Activated naive CD8-positive, alpha-beta T cell (primary cell): ENCODE results near the gene C20orf204.

ENCODE experiments used
- H3K27ac Mint-ChIP-seq: one replicate; pipeline ENCODE4 v1.8.0; 2021; ENCODE audit warnings: mixed read lengths
- H3K27me3 Mint-ChIP-seq: one replicate; pipeline ENCODE4 v1.8.0; 2021; ENCODE audit warnings: mixed read lengths
- H3K36me3 Mint-ChIP-seq: one replicate; pipeline ENCODE4 v1.8.0; 2021; ENCODE audit warnings: mixed read lengths
- H3K4me1 Mint-ChIP-seq: one replicate; pipeline ENCODE4 v1.8.0; 2021; ENCODE audit warnings: low read depth, mixed read lengths
- H3K4me3 Mint-ChIP-seq: one replicate; pipeline ENCODE4 v1.8.0; 2021; ENCODE audit warnings: mild to moderate bottlenecking, mixed read lengths
- H3K9me3 Mint-ChIP-seq: one replicate; pipeline ENCODE4 v1.8.0; 2021; ENCODE audit warnings: low read depth, mixed read lengths

Gene C20orf204

DNA sequence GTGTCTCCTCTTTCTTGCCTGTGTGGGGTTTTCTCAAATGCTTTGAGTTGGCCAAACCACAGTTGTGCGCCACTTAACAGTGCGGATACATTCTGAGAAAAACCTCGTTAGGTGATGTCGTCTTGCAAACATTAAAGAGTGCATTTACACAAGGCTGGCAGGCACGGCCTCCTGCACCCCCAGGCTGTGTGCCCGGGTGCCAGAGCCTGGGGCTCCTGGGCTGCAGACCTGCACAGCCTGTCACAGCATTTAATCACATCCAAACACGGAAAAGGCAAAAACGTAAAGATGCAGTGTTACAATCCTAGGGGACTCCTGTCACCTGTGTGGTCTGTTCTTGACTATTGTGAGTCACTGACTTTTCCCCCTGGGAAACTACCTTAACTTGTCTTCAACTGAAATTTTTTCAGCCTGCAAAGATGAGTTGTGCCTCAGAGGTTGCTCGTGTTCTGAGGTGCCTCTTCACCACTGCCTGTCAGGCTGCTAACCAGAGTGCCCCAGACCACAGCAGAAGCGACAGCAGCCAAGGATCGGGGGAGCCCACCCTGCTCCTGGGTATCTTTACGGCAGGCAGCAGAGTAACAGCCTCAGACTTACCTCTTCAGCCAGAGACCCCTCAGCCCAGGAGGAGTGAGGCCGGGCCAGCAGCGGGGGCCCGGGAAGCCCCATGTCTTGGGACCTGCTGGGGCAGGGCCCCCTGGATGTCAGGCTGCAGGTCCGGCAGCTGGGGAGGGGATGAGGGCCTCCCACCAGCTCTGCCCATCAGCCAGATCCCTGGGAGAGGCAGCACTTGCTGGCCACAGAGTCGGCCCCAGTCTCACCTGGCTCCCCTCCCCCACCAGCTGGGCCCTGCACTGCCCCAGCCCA is 683 bp upstream of the C20orf204 start:
- Mint-ChIP-seq H3K4me1 (peaks cover 31% of the 10 kb centered on the region), H3K36me3 (peaks cover 2% of the 10 kb centered on the region), H3K9me3 (no peaks in the 10 kb centered on the region)

DNA sequence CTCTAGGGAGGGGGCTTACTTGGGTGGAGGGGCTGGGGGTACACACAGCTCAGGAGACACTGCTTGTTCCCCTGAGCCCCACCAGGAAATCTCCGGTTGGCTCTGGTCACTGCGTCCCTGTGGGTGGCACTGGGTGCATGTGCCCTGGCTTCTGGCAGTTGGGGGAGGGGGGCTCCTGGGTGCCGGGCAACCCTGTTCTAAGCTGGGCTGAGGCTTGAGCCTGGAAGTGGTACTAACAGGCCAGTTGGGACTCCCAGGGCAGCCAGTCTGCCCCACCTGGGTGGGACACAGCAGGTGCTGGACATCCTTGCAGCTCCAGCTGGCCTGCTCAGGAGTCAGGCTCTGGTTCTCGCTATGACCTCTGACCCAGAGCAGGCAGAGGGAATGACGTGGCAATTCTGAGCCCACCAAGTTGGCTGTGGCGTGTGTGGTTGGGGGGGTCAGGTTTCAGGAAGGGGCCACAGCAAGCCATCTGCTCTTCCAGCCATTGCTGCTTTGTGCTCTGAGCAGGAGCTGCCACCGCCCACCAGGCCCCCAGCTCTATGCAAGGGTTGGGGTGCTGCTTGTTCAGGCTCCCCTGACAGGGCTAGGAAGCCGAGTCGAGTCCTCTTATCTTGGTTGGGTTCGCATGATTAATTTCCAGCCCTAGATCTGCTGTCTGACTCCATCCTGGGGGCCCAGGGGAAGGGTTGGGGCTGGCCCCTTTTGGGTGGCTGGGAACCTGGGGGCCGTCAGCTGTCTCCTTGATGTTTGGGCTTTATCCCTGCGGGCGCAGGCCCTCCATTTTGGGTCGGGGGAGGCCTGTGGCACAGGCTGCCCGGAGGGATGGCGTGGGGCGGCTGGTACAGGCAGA is 590 bp downstream of the C20orf204 start:
- Mint-ChIP-seq H3K4me3 (no peak overlapping the region), H3K27me3 (no peaks in the 10 kb centered on the region), H3K9me3 (no peaks in the 10 kb centered on the region), H3K27ac (peak overlapping the region; percentile 34), H3K36me3 (peaks cover 2% of the 10 kb centered on the region), H3K4me1 (peaks cover 37% of the 10 kb centered on the region)

More for the DNA sequence above, 683 bp upstream of the C20orf204 start:
- peak overlapping the region; percentile 92 for H3K27ac Mint-ChIP-seq
- peak overlapping the region; percentile 74 for H3K4me3 Mint-ChIP-seq
- no peaks in the 10 kb centered on the region for H3K27me3 Mint-ChIP-seq

DNA sequence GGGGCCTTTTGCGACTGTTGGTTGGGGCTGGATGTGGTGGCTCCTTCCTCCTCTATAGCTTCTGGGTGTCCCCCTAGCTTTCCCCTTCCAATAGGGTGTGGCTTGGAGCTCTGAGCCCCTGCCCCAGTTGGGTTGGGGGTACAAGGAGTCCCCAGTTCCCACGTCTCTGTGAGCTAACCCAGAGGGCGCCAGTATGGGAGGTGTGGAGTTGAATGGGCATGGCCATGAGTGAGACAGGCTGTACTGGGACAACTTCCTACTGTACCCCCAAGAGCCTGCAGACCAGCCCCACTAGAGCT is 1.2 kb downstream of the C20orf204 start:
- H3K27me3 Mint-ChIP-seq: no peaks in the 10 kb centered on the region
- H3K36me3 Mint-ChIP-seq: peaks cover 2% of the 10 kb centered on the region
- no peaks in the 10 kb centered on the region for H3K9me3 Mint-ChIP-seq
- no peak overlapping the region for H3K27ac Mint-ChIP-seq
- H3K4me3 Mint-ChIP-seq: no peak overlapping the region
- H3K4me1 Mint-ChIP-seq: peaks cover 38% of the 10 kb centered on the region

DNA sequence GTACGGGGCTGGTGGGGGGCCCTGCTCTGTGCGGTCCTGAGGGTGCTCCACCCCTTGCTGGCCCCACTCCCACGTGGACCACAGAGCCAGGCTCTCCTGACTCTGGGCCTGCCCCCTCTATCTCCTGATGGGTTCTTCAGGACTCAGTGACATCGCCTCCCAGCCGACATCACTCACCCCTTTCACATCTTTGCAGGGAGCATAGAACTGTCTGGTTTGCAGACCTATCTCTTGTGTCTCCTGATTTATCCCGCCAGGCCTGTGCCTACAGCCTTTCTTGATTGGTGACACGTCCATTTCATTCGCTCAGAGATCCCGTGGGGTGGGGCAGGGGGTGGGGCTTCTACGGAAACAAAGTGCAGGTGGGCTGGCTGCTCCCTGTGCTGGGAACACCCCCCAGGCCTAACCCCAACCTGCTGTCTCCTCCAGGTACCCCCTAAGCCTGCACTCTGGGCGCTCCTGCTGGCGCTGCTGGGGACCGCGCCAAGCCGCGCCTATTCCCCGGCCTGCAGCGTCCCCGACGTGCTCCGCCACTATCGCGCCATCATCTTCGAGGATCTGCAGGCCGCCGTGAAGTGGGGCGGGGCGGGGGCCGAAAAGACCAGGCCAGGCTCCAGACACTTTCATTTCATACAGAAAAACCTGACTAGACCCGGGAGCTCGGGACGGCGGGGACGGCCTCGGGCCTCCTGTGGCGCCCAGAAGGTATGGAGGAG is 1.7 kb downstream of the C20orf204 start:
- Mint-ChIP-seq H3K4me1 (peaks cover 38% of the 10 kb centered on the region), H3K27me3 (no peaks in the 10 kb centered on the region), H3K36me3 (peaks cover 2% of the 10 kb centered on the region), H3K27ac (peak overlapping the region; percentile 75), H3K9me3 (no peaks in the 10 kb centered on the region), H3K4me3 (peak overlapping the region; percentile 71)

DNA sequence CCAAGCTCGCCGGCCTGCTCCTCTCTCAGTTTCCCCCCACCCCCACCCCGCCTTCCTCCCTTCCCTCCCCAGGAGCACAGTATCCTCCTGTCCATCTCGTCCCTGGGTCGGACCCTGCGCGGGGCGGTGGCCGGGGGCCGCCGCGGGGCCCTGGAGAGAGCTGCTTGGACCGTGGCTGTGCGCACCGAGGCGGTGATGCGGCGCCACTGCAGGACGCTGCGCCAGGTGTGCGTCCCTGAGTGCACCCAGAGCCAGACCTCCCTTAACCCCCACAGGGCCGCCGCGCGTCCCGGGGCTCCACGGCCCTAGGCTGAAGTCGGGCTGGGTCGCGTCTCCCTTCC is 2.2 kb downstream of the C20orf204 start:
- H3K36me3 Mint-ChIP-seq: peaks cover 2% of the 10 kb centered on the region
- peaks cover 38% of the 10 kb centered on the region for H3K4me1 Mint-ChIP-seq
- no peaks in the 10 kb centered on the region for H3K27me3 Mint-ChIP-seq
- H3K27ac Mint-ChIP-seq: no peak overlapping the region
- no peaks in the 10 kb centered on the region for H3K9me3 Mint-ChIP-seq
- H3K4me3 Mint-ChIP-seq: no peak overlapping the region

DNA sequence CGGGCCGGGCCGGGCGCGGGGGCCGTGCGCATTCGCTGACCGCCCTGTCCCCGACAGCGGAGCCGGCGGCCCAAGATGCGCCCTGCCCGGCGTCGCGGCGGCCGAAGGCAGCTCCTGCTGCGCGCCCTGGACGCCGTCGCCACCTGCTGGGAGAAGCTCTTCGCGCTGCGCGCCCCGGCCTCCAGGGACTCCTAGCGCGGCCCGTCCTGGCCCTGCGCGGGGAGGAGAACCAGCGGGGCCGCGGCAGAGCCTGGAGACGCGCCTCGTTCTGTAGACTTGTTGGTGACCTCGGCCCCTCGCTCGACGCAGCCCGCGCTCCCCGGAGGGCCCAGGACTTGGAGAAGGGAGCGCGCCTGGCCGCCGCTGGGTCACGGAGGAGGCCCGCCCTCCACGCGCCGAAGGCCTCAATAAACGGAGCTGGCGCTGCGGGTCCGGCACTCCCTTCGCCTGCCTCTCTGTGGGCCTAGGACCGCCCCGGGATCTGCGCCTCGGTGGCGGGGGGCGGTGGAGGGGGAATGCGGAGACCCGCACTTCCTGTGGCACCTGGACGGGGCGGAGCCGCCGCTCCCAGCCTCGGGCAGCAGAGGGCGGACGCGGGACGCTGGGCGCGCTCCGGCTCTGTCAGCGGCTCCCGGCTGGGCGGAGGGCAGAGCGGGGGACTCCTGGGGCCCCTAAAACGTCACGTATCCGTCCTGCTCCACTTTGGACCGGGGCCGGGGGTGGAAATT is 2.7 kb downstream of the C20orf204 start:
- H3K9me3 Mint-ChIP-seq: no peaks in the 10 kb centered on the region
- peaks cover 2% of the 10 kb centered on the region for H3K36me3 Mint-ChIP-seq
- peak overlapping the region; percentile 32 for H3K4me3 Mint-ChIP-seq
- H3K27ac Mint-ChIP-seq: no peak overlapping the region
- peaks cover 40% of the 10 kb centered on the region for H3K4me1 Mint-ChIP-seq
- H3K27me3 Mint-ChIP-seq: no peaks in the 10 kb centered on the region

DNA sequence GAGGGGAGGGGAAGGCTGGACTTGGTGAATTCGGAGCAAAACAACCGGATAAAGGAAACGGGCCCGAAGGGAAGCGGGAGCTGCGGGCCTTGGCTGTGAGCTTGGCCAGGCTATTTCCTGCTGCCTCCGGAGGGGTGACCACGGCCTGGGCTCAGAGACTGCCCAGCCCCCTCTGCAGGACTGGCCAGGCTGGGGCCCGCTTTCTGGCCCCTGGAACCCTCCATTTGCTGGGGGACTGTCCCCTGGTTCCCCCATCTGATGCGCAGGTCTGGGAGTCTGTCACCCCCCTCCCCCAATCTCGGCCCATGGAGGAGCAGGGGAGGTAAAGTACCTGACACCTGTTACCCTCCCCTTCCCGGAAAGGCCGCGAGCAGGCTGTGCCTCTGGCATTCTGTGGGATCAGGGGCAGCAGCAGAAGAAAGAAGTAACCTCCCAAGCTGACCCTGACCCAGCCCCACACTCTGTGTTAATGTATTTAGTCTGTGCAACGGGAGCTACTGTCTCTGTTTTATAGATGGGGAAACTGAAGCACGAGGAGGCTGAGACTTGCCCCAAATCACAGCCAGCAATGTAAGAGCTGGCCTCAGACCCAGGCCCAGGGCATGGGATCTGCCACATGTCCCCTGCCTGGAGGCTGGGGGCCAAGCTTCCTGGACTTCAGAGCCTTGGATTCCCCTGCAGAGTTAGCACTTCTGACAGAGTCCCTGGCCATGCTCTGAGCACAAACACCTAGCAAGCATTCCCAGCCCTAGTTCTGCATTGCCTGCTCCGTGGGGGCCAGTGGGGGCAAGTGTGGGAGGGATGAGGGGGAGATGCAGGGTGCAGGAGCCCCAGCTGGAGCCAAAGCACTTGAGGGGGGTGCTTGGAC is 3.5 kb downstream of the C20orf204 start:
- Mint-ChIP-seq H3K36me3 (peaks cover 2% of the 10 kb centered on the region), H3K4me3 (peak overlapping the region; percentile 65), H3K9me3 (no peaks in the 10 kb centered on the region), H3K27me3 (no peaks in the 10 kb centered on the region), H3K27ac (no peak overlapping the region), H3K4me1 (peaks cover 40% of the 10 kb centered on the region)

DNA sequence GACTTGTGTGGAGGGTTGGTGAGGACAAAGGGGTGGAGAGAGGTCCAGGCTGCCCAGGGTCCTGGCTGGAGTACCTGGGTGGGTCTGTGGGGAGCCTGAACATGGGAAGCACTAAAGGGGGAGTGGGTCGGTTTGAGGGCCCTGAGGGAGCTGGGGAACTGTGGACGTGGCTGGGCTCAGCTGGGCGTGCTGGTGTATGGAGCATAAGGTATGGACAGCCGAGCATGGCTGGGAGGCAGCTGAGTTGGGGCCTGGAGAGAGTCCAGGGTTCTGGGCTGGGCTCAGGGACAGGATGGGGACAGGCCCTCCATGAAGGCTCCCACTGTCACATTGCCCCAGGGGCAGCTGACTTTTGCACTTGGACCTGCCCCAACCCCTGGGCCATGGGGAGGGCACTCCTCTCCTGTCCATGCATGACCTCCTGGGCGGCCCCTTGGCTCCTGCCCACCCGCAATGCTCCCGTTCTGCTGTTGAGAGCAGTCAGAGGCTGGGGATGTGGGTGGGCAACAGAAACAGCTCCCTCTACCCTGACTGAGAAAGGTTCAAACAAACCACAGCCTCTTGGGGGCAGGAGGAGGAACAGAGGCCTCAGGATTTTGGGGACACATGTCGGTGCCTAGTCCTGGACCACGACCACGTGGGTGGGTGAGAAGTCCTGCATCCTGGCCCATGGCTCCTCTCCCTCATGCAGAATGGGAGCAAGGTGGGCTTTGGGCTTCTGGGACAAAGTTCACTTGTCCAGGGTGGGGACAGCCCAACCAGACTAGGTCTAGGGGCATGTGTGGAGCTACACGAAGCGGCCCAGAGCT is 4.5 kb downstream of the C20orf204 start:
- Mint-ChIP-seq H3K4me3 (peak overlapping the region; percentile 64), H3K4me1 (peaks cover 34% of the 10 kb centered on the region), H3K27ac (peak overlapping the region; percentile 79), H3K36me3 (peaks cover under 1% of the 10 kb centered on the region), H3K27me3 (no peaks in the 10 kb centered on the region), H3K9me3 (no peaks in the 10 kb centered on the region)

DNA sequence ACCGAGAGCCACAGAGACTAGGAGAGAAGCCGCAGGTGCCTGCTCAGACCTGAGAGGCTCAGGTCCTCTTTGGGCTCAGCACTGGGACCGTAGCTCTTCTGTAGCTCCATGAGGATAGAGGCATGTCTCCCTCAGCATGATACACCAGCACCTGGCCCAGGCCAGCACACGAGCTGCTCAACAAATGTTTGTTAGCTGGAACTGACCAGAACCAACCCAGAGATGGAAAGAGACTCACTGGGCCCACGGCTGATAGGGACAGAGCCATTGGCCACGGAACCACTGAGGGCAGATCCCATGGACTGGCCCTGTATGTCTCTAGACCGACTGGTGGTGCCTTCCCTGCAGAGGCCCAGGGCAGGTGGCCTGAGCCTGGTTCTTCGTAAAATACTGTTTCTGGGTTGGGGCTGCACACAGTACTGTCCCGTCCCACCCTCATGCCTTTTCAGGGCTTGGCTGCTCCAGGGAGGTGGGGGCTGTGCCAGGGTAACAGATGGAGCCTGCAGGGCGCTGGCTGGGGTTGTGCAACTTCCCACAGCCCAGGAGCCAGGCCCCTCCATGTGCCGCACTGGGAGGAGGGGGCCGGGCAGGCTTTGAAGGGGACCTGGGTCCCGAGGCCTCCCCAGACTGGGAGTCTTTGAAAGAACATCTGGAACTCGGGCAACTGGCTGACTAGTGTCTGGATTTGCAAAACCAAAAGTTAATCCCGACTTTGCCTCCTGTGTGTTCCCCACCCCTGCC is 5.2 kb downstream of the C20orf204 start:
- Mint-ChIP-seq H3K4me3 (peak overlapping the region; percentile 76), H3K27ac (peak overlapping the region; percentile 79), H3K4me1 (peaks cover 39% of the 10 kb centered on the region), H3K27me3 (peaks cover 3% of the 10 kb centered on the region), H3K36me3 (no peaks in the 10 kb centered on the region), H3K9me3 (no peaks in the 10 kb centered on the region)

DNA sequence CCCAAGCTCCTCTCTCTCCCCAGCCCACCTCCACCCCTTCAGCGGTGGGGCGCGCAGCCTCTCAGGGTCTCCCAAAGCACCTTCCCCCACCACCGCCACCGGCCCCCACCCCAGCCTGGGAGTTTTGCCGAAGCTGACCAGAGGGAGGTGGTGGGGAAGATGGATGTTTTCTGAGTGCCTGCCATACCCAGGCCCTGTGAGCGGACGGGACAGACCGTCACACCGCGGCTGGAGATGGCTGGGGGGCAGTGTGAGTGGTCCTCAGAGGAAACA is 5.7 kb downstream of the C20orf204 start:
- H3K4me1 Mint-ChIP-seq: peaks cover 39% of the 10 kb centered on the region

DNA sequence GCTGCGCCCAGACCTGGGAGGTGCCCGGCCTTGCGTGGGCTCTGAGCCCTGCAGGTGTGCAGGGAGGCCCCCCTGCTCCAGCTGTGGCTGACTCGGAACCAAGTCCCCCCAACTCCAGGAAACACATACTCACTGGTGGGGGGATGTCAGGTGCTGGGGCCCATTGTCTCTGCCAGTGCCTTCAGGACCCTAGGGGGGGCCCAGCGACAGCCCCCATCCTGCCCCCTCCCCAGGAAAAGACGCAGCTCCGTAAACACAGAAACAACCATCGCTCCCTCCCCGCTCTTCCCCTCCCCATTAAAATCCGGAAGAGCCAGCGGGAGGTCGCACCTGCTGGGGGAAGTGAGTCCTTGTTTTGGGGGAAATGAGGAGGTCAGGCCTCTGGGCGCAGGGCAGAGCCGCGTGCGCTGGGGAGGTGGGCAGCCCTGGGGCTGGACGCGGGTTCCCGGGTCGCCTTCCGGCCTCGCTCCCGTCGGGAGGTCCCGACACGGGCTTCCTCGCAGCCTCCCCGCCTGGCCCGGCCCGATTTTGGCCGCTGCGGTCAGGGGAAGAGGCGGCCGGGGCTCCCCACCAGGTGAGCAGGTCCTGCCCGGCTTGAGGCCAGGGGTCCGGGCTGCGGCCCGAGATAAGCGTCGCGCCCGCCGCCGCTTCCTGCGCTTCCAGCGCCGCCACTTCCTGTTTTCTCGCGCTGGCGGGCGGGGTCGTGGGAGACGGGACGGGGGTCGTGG is 6.2 kb downstream of the C20orf204 start:
- peak overlapping the region; percentile 76 for H3K4me3 Mint-ChIP-seq
- H3K9me3 Mint-ChIP-seq: no peaks in the 10 kb centered on the region
- peaks cover 38% of the 10 kb centered on the region for H3K4me1 Mint-ChIP-seq
- H3K27me3 Mint-ChIP-seq: peaks cover 6% of the 10 kb centered on the region
- peak overlapping the region; percentile 90 for H3K27ac Mint-ChIP-seq
- H3K36me3 Mint-ChIP-seq: no peaks in the 10 kb centered on the region

More for the DNA sequence above, 5.7 kb downstream of the C20orf204 start:
- H3K27me3 Mint-ChIP-seq: peaks cover 6% of the 10 kb centered on the region
- H3K27ac Mint-ChIP-seq: no peak overlapping the region
- no peaks in the 10 kb centered on the region for H3K9me3 Mint-ChIP-seq
- no peaks in the 10 kb centered on the region for H3K36me3 Mint-ChIP-seq
- peak overlapping the region; percentile 76 for H3K4me3 Mint-ChIP-seq

DNA sequence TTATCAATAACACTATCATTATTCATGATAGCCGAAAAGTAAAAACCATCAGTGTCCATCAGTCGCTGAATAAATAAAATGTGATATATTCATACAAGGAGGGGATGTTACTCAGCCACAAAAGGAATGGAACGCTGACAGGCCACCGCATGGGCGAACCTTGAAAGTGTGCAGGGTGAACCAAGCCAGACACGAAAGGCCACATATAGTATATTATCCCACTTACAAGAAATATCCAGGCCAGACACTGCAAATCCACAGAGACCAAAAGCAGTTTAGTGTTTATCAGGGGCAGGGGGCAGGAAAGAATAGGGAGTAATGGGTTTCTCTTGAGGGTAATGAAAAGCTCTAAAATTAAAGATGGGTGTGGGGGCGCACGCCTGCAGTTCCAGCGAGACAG is 7.8 kb downstream of the C20orf204 start:
- H3K27ac Mint-ChIP-seq: no peak overlapping the region
- H3K4me3 Mint-ChIP-seq: peak overlapping the region; percentile 75
- no peaks in the 10 kb centered on the region for H3K36me3 Mint-ChIP-seq
- peaks cover 35% of the 10 kb centered on the region for H3K4me1 Mint-ChIP-seq
- H3K27me3 Mint-ChIP-seq: peaks cover 6% of the 10 kb centered on the region
- H3K9me3 Mint-ChIP-seq: no peaks in the 10 kb centered on the region
